ENCODE measurements around the gene SBK2. TPM values are rescaled to one million over a fixed set of nuclear protein-coding genes. Genes with fewer than 3 reads are reported as not detected.

Gene SBK2
- total and polyA plus RNA-seq, 8 donors = 0.20 TPM; not detected in 7

GRCh38 chr19:55481794-55482155, 55.2 kb downstream of the SBK2 start:
- intact Hi-C loops (cut with DNase I) = no loop called here
- Histone ChIP-seq H3K4me3 (no peak overlapping the region), H3K4me1 (peaks cover 14 to 42% of the 10 kb centered on the region in 2 donors), H3K36me3 (peaks cover 0 to 36% of the 10 kb centered on the region in 2 donors), H3K27ac (no peak overlapping the region), H3K9me3 (no peaks in the 10 kb centered on the region), H3K27me3 (peaks cover 0 to 19% of the 10 kb centered on the region in 2 donors)
- no peak for ATAC-seq
- DNase-seq = no peak
- no peak for TF ChIP-seq CTCF (IDR thresholded peaks at IDR 0.05)

GRCh38 chr19:55481148-55481793, 55.7 kb downstream of the SBK2 start:
- Histone ChIP-seq H3K4me3 (no peak overlapping the region), H3K9me3 (no peaks in the 10 kb centered on the region), H3K27me3 (peaks cover 0 to 19% of the 10 kb centered on the region in 2 donors), H3K27ac (no peak overlapping the region), H3K36me3 (peaks cover 0 to 36% of the 10 kb centered on the region in 2 donors), H3K4me1 (peaks cover 12 to 37% of the 10 kb centered on the region in 2 donors)
- TF ChIP-seq CTCF (IDR thresholded peaks at IDR 0.05) = no peak
- peak in 1 of 4 donors; percentile 73 for DNase-seq
- intact Hi-C loops (cut with DNase I) = no loop called here
- ATAC-seq = no peak

- Histone ChIP-seq H3K9me3 (no peaks in the 10 kb centered on the region), H3K4me1 (peaks cover 12 to 28% of the 10 kb centered on the region in 2 donors), H3K27ac (no peak overlapping the region), H3K36me3 (peaks cover 0 to 36% of the 10 kb centered on the region in 2 donors), H3K4me3 (no peak overlapping the region), H3K27me3 (peaks cover 0 to 7% of the 10 kb centered on the region in 2 donors)
- ATAC-seq (no peak), DNase-seq (peak in 1 of 4 donors; percentile 61)
- intact Hi-C loops (cut with DNase I) = no loop called here
- TF ChIP-seq CTCF (IDR thresholded peaks at IDR 0.05) = no peak
Measured at GRCh38 chr19:55479451-55480230, 57.3 kb downstream of the SBK2 start.

- DNase-seq (peak in 1 of 4 donors; percentile 73), ATAC-seq (no peak)
- no peak overlapping the region for H3K27ac ChIP-seq
- H3K9me3 ChIP-seq = no peaks in the 10 kb centered on the region
- peaks cover 0 to under 1% of the 10 kb centered on the region in 2 donors for H3K27me3 ChIP-seq
- no peak for TF ChIP-seq CTCF (IDR thresholded peaks at IDR 0.05)
- peaks cover 7 to 22% of the 10 kb centered on the region in 2 donors for H3K4me1 ChIP-seq
- peaks cover 0 to 35% of the 10 kb centered on the region in 2 donors for H3K36me3 ChIP-seq
- H3K4me3 ChIP-seq = no peak overlapping the region
- intact Hi-C loops (cut with DNase I) = no loop called here
Measured at GRCh38 chr19:55479045-55479444, 57.9 kb downstream of the SBK2 start.

Other genes starting within 250 kb of the SBK2 start
- gene TMEM150B, start 211.8 kb downstream of the SBK2 start, total RNA-seq = 10 to 100 TPM; 13.3 to 29.5 TPM
- 1 to 10 TPM in 1 of 6 donors, under 1 TPM in 5; 0.49 to 1.2 (median 0.82) TPM for gene TMEM150B, start 211.8 kb downstream of the SBK2 start, polyA plus RNA-seq (ENCODE audit: insufficient read length in 6 of 6)
- 10 to 100 TPM; 12.9 to 15.5 TPM for gene KMT5C, start 197.3 kb downstream of the SBK2 start, total RNA-seq
- 10 to 100 TPM; 20.8 to 27.6 (median 22.4) TPM for gene KMT5C, start 197.3 kb downstream of the SBK2 start, polyA plus RNA-seq (ENCODE audit: insufficient read length in 6 of 6)
- gene COX6B2, start 182.4 kb downstream of the SBK2 start, total RNA-seq = under 1 TPM in 1 of 2 donors, not detected in 1; 0.24 TPM
- gene COX6B2, start 182.4 kb downstream of the SBK2 start, polyA plus RNA-seq (ENCODE audit: insufficient read length in 6 of 6) = under 1 TPM; 0.20 to 0.75 (median 0.59) TPM
- not detected for gene GARIN5B, start 173.9 kb downstream of the SBK2 start, total RNA-seq
- under 1 TPM in 2 of 6 donors, not detected in 4; 0.04 to 0.06 TPM for gene GARIN5B, start 173.9 kb downstream of the SBK2 start, polyA plus RNA-seq (ENCODE audit: insufficient read length in 6 of 6)
- under 1 TPM; 0.10 to 0.44 TPM for gene IL11, start 166.7 kb downstream of the SBK2 start, total RNA-seq
- under 1 TPM; 0.16 to 0.90 (median 0.43) TPM for gene IL11, start 166.7 kb downstream of the SBK2 start, polyA plus RNA-seq (ENCODE audit: insufficient read length in 6 of 6)
- 1 to 10 TPM in 1 of 2 donors, not detected in 1; 9.3 TPM for gene TMEM190, start 160.3 kb downstream of the SBK2 start, total RNA-seq
- gene TMEM190, start 160.3 kb downstream of the SBK2 start, polyA plus RNA-seq (ENCODE audit: insufficient read length in 6 of 6) = 10 to 100 TPM in 1 of 6 donors, 1 to 10 TPM in 5; 1.2 to 15.6 (median 4.5) TPM
- 10 to 100 TPM; 25.3 to 33.9 TPM for gene TMEM238, start 152.8 kb downstream of the SBK2 start, total RNA-seq
- 1 to 10 TPM in 2 of 6 donors, under 1 TPM in 4; 0.48 to 1.9 (median 0.67) TPM for gene TMEM238, start 152.8 kb downstream of the SBK2 start, polyA plus RNA-seq (ENCODE audit: insufficient read length in 6 of 6)
- gene RPL28, start 151.2 kb downstream of the SBK2 start, total RNA-seq = 1,000 to 10,000 TPM; 1,601 to 1,774 TPM
- 1,000 to 10,000 TPM; 1,216 to 1,673 (median 1,335) TPM for gene RPL28, start 151.2 kb downstream of the SBK2 start, polyA plus RNA-seq (ENCODE audit: insufficient read length in 6 of 6)
- 10 to 100 TPM; 26.5 to 39.1 TPM for gene UBE2S, start 129.3 kb downstream of the SBK2 start, total RNA-seq
- 10 to 100 TPM; 27.4 to 71.2 (median 35.7) TPM for gene UBE2S, start 129.3 kb downstream of the SBK2 start, polyA plus RNA-seq (ENCODE audit: insufficient read length in 6 of 6)
- not detected for gene SHISA7, start 93.8 kb downstream of the SBK2 start, total RNA-seq
- under 1 TPM; 0.11 to 0.23 (median 0.20) TPM for gene SHISA7, start 93.8 kb downstream of the SBK2 start, polyA plus RNA-seq (ENCODE audit: insufficient read length in 6 of 6)
- gene ISOC2, start 75.5 kb downstream of the SBK2 start, total RNA-seq = 10 to 100 TPM; 36.2 to 49.4 TPM
- 10 to 100 TPM; 23.8 to 38.3 (median 29.6) TPM for gene ISOC2, start 75.5 kb downstream of the SBK2 start, polyA plus RNA-seq (ENCODE audit: insufficient read length in 6 of 6)
- not detected for gene C19orf85, start 72.4 kb downstream of the SBK2 start, total RNA-seq
- not detected for gene C19orf85, start 72.4 kb downstream of the SBK2 start, polyA plus RNA-seq (ENCODE audit: insufficient read length in 6 of 6)
- gene ZNF628, start 60.5 kb downstream of the SBK2 start, total RNA-seq = 1 to 10 TPM; 8.7 to 9.5 TPM
- gene ZNF628, start 60.5 kb downstream of the SBK2 start, polyA plus RNA-seq (ENCODE audit: insufficient read length in 6 of 6) = 1 to 10 TPM; 1.6 to 5.4 (median 2.8) TPM
- 10 to 100 TPM; 22.9 to 37.2 TPM for gene NAT14, start 51.9 kb downstream of the SBK2 start, total RNA-seq
- 10 to 100 TPM; 34.7 to 46.6 (median 41.3) TPM for gene NAT14, start 51.9 kb downstream of the SBK2 start, polyA plus RNA-seq (ENCODE audit: insufficient read length in 6 of 6)
- 10 to 100 TPM in 1 of 2 donors, 1 to 10 TPM in 1; 5.3 to 45.9 TPM for gene SSC5D, start 48.7 kb downstream of the SBK2 start, total RNA-seq
- gene SSC5D, start 48.7 kb downstream of the SBK2 start, polyA plus RNA-seq (ENCODE audit: insufficient read length in 6 of 6) = 10 to 100 TPM in 1 of 6 donors, 1 to 10 TPM in 5; 4.1 to 12.7 (median 8.0) TPM
- under 1 TPM; 0.26 to 0.50 TPM for gene SBK3, start 8.4 kb upstream of the SBK2 start, total RNA-seq
- gene SBK3, start 8.4 kb upstream of the SBK2 start, polyA plus RNA-seq (ENCODE audit: insufficient read length in 6 of 6) = 1 to 10 TPM in 2 of 6 donors, under 1 TPM in 4; 0.46 to 1.7 (median 0.69) TPM
- gene ZNF579, start 43.7 kb upstream of the SBK2 start, total RNA-seq = 10 to 100 TPM; 12.8 to 14.7 TPM
- 10 to 100 TPM; 10.7 to 13.9 (median 12.5) TPM for gene ZNF579, start 43.7 kb upstream of the SBK2 start, polyA plus RNA-seq (ENCODE audit: insufficient read length in 6 of 6)
- gene FIZ1, start 62.4 kb upstream of the SBK2 start, total RNA-seq = 10 to 100 TPM; 11.0 to 14.4 TPM
- 10 to 100 TPM; 16.7 to 22.6 (median 19.6) TPM for gene FIZ1, start 62.4 kb upstream of the SBK2 start, polyA plus RNA-seq (ENCODE audit: insufficient read length in 6 of 6)
- gene ZNF524, start 63.2 kb upstream of the SBK2 start, total RNA-seq = 10 to 100 TPM; 22.3 to 22.4 TPM
- gene ZNF524, start 63.2 kb upstream of the SBK2 start, polyA plus RNA-seq (ENCODE audit: insufficient read length in 6 of 6) = 1 to 10 TPM; 4.9 to 9.0 (median 6.9) TPM
- gene ZNF865, start 68.5 kb upstream of the SBK2 start, total RNA-seq = 10 to 100 TPM; 13.7 to 16.1 TPM
- 10 to 100 TPM in 2 of 6 donors, 1 to 10 TPM in 4; 5.9 to 12.2 (median 8.4) TPM for gene ZNF865, start 68.5 kb upstream of the SBK2 start, polyA plus RNA-seq (ENCODE audit: insufficient read length in 6 of 6)
- gene ZNF784, start 87.4 kb upstream of the SBK2 start, total RNA-seq = 1 to 10 TPM; 6.0 to 8.0 TPM
- 10 to 100 TPM in 1 of 6 donors, 1 to 10 TPM in 5; 8.3 to 11.6 (median 8.9) TPM for gene ZNF784, start 87.4 kb upstream of the SBK2 start, polyA plus RNA-seq (ENCODE audit: insufficient read length in 6 of 6)
- gene ZNF580, start 103.9 kb upstream of the SBK2 start, total RNA-seq = 10 to 100 TPM; 33.8 to 34.7 TPM
- gene ZNF580, start 103.9 kb upstream of the SBK2 start, polyA plus RNA-seq (ENCODE audit: insufficient read length in 6 of 6) = 10 to 100 TPM; 35.8 to 49.5 (median 44.2) TPM
- 10 to 100 TPM; 14.5 to 19.5 TPM for gene ZNF581, start 106.5 kb upstream of the SBK2 start, total RNA-seq
- gene ZNF581, start 106.5 kb upstream of the SBK2 start, polyA plus RNA-seq (ENCODE audit: insufficient read length in 6 of 6) = 10 to 100 TPM; 24.2 to 32.3 (median 28.8) TPM
- 10 to 100 TPM in 1 of 2 donors, 1 to 10 TPM in 1; 9.7 to 15.1 TPM for gene CCDC106, start 111.1 kb upstream of the SBK2 start, total RNA-seq
- gene CCDC106, start 111.1 kb upstream of the SBK2 start, polyA plus RNA-seq (ENCODE audit: insufficient read length in 6 of 6) = 10 to 100 TPM; 11.0 to 16.8 (median 14.7) TPM
- gene U2AF2, start 117.9 kb upstream of the SBK2 start, total RNA-seq = 100 to 1,000 TPM; 123 to 145 TPM
- gene U2AF2, start 117.9 kb upstream of the SBK2 start, polyA plus RNA-seq (ENCODE audit: insufficient read length in 6 of 6) = 100 to 1,000 TPM; 160 to 213 (median 176) TPM
- gene EPN1, start 138.1 kb upstream of the SBK2 start, total RNA-seq = 100 to 1,000 TPM; 114 to 120 TPM
- 100 to 1,000 TPM in 1 of 6 donors, 10 to 100 TPM in 5; 67.7 to 104 (median 88.6) TPM for gene EPN1, start 138.1 kb upstream of the SBK2 start, polyA plus RNA-seq (ENCODE audit: insufficient read length in 6 of 6)
- not detected for gene NLRP9, start 201.3 kb upstream of the SBK2 start, total RNA-seq
- gene NLRP9, start 201.3 kb upstream of the SBK2 start, polyA plus RNA-seq (ENCODE audit: insufficient read length in 6 of 6) = under 1 TPM in 1 of 6 donors, not detected in 5; 0.08 TPM
- not detected for gene RFPL4A, start 222.0 kb upstream of the SBK2 start, total RNA-seq
- under 1 TPM in 1 of 6 donors, not detected in 5; 0.34 TPM for gene RFPL4A, start 222.0 kb upstream of the SBK2 start, polyA plus RNA-seq (ENCODE audit: insufficient read length in 6 of 6)
- gene RFPL4AL1, start 232.0 kb upstream of the SBK2 start, total RNA-seq = not detected
- gene RFPL4AL1, start 232.0 kb upstream of the SBK2 start, polyA plus RNA-seq (ENCODE audit: insufficient read length in 6 of 6) = under 1 TPM in 2 of 6 donors, not detected in 4; 0.18 to 0.19 TPM